SK-N-SH treated with all-trans-retinoic acid at 6 μM for 48 hours (cell line): ENCODE results near the gene PGAM5.

Experiments used
- GLIS3 ChIP-seq: fragments of 250-450 bp; sonication (Bioruptor Pico); IDR thresholded peaks from 2 replicates; pipeline ENCODE4 v1.5.0; 2020; ENCODE audit warnings: mild to moderate bottlenecking, moderate library complexity
- RARB ChIP-seq: fragments of 250-450 bp; sonication (Bioruptor Pico); IDR thresholded peaks from 2 replicates; pipeline ENCODE4 v1.8.0; 2021; ENCODE audit warnings: mild to moderate bottlenecking, moderate library complexity
- TF ChIP-seq, protein P1 (sequence below): fragments of 250-450 bp; sonication (Bioruptor Pico); IDR thresholded peaks from 2 replicates; pipeline ENCODE4 v1.5.1; 2020; ENCODE audit warnings: low read depth, mild to moderate bottlenecking, moderate library complexity

DNA sequence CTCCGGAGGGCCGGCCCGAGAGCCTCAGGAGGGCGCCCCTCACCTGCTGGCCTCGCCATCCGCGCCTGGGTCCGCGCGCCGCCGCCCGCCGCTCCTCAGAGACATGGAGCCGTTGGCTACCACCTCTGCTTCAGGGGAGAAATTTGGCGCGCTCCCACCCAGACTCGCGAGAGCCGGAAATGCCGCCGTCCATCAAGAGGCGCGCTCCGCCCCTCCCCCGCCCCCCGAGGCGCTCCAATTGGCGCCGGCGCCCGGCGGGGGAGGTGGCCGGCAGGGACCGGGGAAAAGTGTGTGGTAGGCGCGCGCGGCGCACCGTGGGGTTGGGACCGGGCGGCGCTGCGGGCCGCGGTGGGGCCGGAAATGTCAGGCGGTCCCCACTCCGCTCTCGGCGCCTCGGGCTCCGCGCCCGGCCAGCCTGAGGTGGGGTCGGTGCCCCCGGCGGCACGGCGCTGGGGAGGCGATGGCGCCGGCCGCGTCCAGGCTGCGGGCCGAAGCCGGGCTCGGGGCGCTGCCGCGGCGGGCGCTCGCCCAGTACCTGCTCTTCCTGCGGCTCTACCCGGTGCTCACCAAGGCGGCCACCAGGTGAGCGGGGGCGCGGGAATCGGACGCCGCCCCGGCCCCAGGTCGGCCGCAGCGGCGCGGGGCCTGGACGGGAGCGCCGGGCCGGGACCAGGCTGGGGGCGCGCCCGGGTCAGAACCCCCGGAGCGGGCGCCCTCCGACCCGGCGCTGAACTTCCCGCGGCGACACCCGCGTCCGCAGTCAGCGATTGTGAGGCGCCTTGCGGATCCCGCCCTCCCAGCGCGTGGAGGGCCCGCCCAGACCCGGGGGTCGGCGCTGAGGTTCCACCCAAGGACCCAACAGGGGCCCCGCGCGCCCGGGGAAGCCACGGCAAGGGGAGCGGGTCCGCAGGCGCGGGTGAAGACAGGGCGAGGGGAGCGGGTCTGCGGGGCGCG lies 23.2 kb upstream of the PGAM5 start, which contains the start of the genes POLE and PXMP2:
- TF ChIP-seq, protein P1, sequence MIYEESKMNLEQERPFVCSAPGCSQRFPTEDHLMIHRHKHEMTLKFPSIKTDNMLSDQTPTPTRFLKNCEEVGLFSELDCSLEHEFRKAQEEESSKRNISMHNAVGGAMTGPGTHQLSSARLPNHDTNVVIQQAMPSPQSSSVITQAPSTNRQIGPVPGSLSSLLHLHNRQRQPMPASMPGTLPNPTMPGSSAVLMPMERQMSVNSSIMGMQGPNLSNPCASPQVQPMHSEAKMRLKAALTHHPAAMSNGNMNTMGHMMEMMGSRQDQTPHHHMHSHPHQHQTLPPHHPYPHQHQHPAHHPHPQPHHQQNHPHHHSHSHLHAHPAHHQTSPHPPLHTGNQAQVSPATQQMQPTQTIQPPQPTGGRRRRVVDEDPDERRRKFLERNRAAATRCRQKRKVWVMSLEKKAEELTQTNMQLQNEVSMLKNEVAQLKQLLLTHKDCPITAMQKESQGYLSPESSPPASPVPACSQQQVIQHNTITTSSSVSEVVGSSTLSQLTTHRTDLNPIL (CRISPR knock-in tag): no peak
- TF ChIP-seq GLIS3 (CRISPR knock-in tag) (no peak), RARB (CRISPR knock-in tag) (no peak)
